Esophagus squamous epithelium (tissue), 5 donors: ENCODE measurements around the gene GPN2. TPM values are rescaled to one million over a fixed set of nuclear protein-coding genes. Genes with fewer than 3 reads are reported as not detected.
"Not testable (repeated sequence)": the region's sequence is repeated elsewhere in the genome, so short reads cannot be mapped to it uniquely, and the experiment has no call there.

Experiments
- DNase-seq: peaks from one replicate; lab custom pipeline; 2025; lab: John Stamatoyannopoulos, UW
- H3K27ac ChIP-seq, 4 donors: fragments of 200-600 bp; sonication (generic); one replicate each; pipeline ENCODE4 v1.5.1; 2016 to 2019; ENCODE audit warnings: mild to moderate bottlenecking in 1 of 4
- H3K27me3 ChIP-seq, 4 donors: fragments of 200-600 bp; sonication (generic); 1 replicate in 3 of 4; 2 replicates in 1 of 4; pipeline versions ENCODE4 v1.5.1 to v1.6.0; 2017 to 2021; ENCODE audit warnings: antibody characterized with exemption in 1 of 4
- H3K36me3 ChIP-seq, 3 donors: fragments of 200-600 bp; sonication (generic); one replicate each; pipeline ENCODE4 v1.5.1; 2016 to 2019
- H3K4me1 ChIP-seq, 3 donors: fragments of 200-600 bp; sonication (generic); one replicate each; pipeline ENCODE4 v1.5.1; 2017 to 2019
- H3K4me3 ChIP-seq, 4 donors: fragments of 200-600 bp; sonication (generic); 1 replicate in 3 of 4; 2 replicates in 1 of 4; pipeline ENCODE4 v1.5.1; 2016 to 2019; ENCODE audit warnings: mild to moderate bottlenecking in 2 of 4, moderate library complexity in 1 of 4
- H3K9me3 ChIP-seq, 3 donors: fragments of 200-600 bp; sonication (generic); one replicate each; pipeline ENCODE4 v1.5.1; 2016 to 2019
- CTCF ChIP-seq, 6 experiments: fragments of 450-650 bp in 4 of 6; fragments of 200-600 bp in 2 of 6; sonication (generic) in 2 of 6; IDR thresholded peaks; one replicate each; pipeline ENCODE4 v1.5.1; 2016 to 2019; ENCODE audit warnings: antibody characterized with exemption in 6 of 6, mild to moderate bottlenecking in 4 of 6, moderate library complexity in 4 of 6
- POLR2A ChIP-seq, 4 donors: fragments of 450-650 bp; IDR thresholded peaks; one replicate each; pipeline ENCODE4 v1.6.1; 2017; ENCODE audit warnings: antibody characterized with exemption in 4 of 4, mild to moderate bottlenecking in 4 of 4, moderate library complexity in 3 of 4
- WGBS, 2 donors: methylation state at CpG; one replicate each; pipeline ENCODE4 v1.1.5; 2018; 5-methylcytosine and 5-hydroxymethylcytosine counted together
- intact Hi-C: fragments of 100-400 bp; cut with DNase I; formaldehyde crosslinking; loops from one replicate; pipeline ENCODE4 v1.15.0; 2022
- total RNA-seq, 4 donors: library from RNA; depleted of rRNA; stranded (reverse); fragments of >200 nt; gene quantifications; one replicate each; pipeline ENCODE4 v1.1.0, GENCODE V29; 2016
- donor health status: DM: yes; HTN: yes; CAD: no.

GPN2 gene
- total RNA-seq, 4 donors from 2014 or later, result 4.9 to 10.8 (median 9.4) TPM

- Histone ChIP-seq H3K27ac (peak overlapping the region; percentile 34 to 75 (median 68)), H3K9me3 (no peaks in the 10 kb centered on the region), H3K27me3 (no peaks in the 10 kb centered on the region), H3K4me3 (no peak overlapping the region), H3K4me1 (peaks cover 11 to 44% (median 15%) of the 10 kb centered on the region in 3 donors), H3K36me3 (peaks cover 6 to 86% (median 13%) of the 10 kb centered on the region in 3 donors)
- DNase-seq, result no peak
- TF ChIP-seq POLR2A (IDR thresholded peaks at IDR 0.05), result no peak
- TF ChIP-seq CTCF (IDR thresholded peaks at IDR 0.05), result no peak
- intact Hi-C loops, result no loop called here
- 48 to 66% methylated on average over 13 of the region's 13 CpGs for WGBS, 2 donors
Observed at GRCh38 chr1:26844424-26845196, 45.5 kb downstream of the GPN2 start.

GRCh38 chr1:26839779-26840178, 50.3 kb downstream of the GPN2 start:
- Histone ChIP-seq H3K27me3 (no peaks in the 10 kb centered on the region), H3K36me3 (peaks cover 6 to 99% (median 24%) of the 10 kb centered on the region in 3 donors), H3K27ac (peak overlapping the region in 1 of 4 donors; percentile 59), H3K4me3 (no peak overlapping the region), H3K9me3 (no peaks in the 10 kb centered on the region), H3K4me1 (peaks cover 0 to 17% (median 0%) of the 10 kb centered on the region in 3 donors)
- DNase-seq, result no peak
- TF ChIP-seq CTCF (IDR thresholded peaks at IDR 0.05), result no peak
- no peak for TF ChIP-seq POLR2A (IDR thresholded peaks at IDR 0.05)
- WGBS, 2 donors, result 84 to 90% methylated on average over 2 to 3 of the region's 6 CpGs
- intact Hi-C loops, result no loop called here

- Histone ChIP-seq H3K4me1 (peaks cover 0 to 14% (median 0%) of the 10 kb centered on the region in 3 donors), H3K4me3 (no peak overlapping the region), H3K36me3 (peaks cover 6 to 99% (median 28%) of the 10 kb centered on the region in 3 donors), H3K27me3 (no peaks in the 10 kb centered on the region), H3K27ac (peak overlapping the region in 2 of 4 donors; percentile 17 to 59), H3K9me3 (no peaks in the 10 kb centered on the region)
- no peak for TF ChIP-seq POLR2A (IDR thresholded peaks at IDR 0.05)
- no peak for TF ChIP-seq CTCF (IDR thresholded peaks at IDR 0.05)
- intact Hi-C loops, result no loop called here
- no peak for DNase-seq
- 100% methylated on average over 1 of the region's 1 CpG for WGBS, 2 donors
Observed at GRCh38 chr1:26839339-26839722, 50.8 kb downstream of the GPN2 start.

GRCh38 chr1:26838474-26839338, 51.4 kb downstream of the GPN2 start:
- Histone ChIP-seq H3K27ac (peak overlapping the region in 2 of 4 donors; percentile 17 to 59), H3K36me3 (peaks cover 6 to 99% (median 33%) of the 10 kb centered on the region in 3 donors), H3K9me3 (no peaks in the 10 kb centered on the region), H3K4me3 (no peak overlapping the region), H3K27me3 (no peaks in the 10 kb centered on the region), H3K4me1 (peaks cover 0 to 13% (median 0%) of the 10 kb centered on the region in 3 donors)
- no peak for DNase-seq
- TF ChIP-seq CTCF (IDR thresholded peaks at IDR 0.05), result no peak
- TF ChIP-seq POLR2A (IDR thresholded peaks at IDR 0.05), result no peak
- 57 to 89% methylated on average over 3 to 4 of the region's 8 CpGs for WGBS, 2 donors
- intact Hi-C loops, result no loop called here

GRCh38 chr1:26837665-26838064, 52.4 kb downstream of the GPN2 start:
- DNase-seq, H3K4me3 ChIP-seq, H3K27ac ChIP-seq, H3K27me3 ChIP-seq, H3K9me3 ChIP-seq, intact Hi-C loops: not testable (repeated sequence)
- H3K36me3 ChIP-seq, result peaks cover 14 to 99% (median 33%) of the 10 kb centered on the region in 3 donors
- peaks cover 0 to 11% (median 0%) of the 10 kb centered on the region in 3 donors for H3K4me1 ChIP-seq
- WGBS, 2 donors, result 80 to 97% methylated on average over 5 of the region's 5 CpGs
